ENCODE results near the gene RBM5. TPM values are rescaled to one million over a fixed set of nuclear protein-coding genes. Genes with fewer than 3 reads are reported as not detected.

RBM5 gene
- polyA plus RNA-seq, 1 of the 3 experiments (the other 2 are of a cell fraction) = 113 TPM

- POLR2A ChIA-PET = interaction anchor here (1.5 to 3.8 kb wide), 3 partner anchors 15 to 67 kb away, joined by 12 to 21 read pairs (median 19); partner anchors contain the start of gene GNAT1
- Histone ChIP-seq H3K79me2 (ENCODE audit: insufficient read depth) (no peaks in the 10 kb centered on the region), H4K20me1 (ENCODE audit: insufficient read depth) (peaks cover 14% of the 10 kb centered on the region; the same call in 1 of the 2 replicates), H3K9ac (no peak overlapping the region), H3K27ac (ENCODE audit: low read depth in 2 of 2, low read length in 1 of 2) (peak overlapping the region in 1 of 2 experiments; percentile 60; a peak in 1 of 4 replicates), H3K4me1 (ENCODE audit: control insufficient read depth in 1 of 2, insufficient read depth in 2 of 2, low read depth in 1 of 2, low read length in 1 of 2) (peaks cover 13 to 60% of the 10 kb centered on the region in 2 experiments), H3K9me2 (no peaks in the 10 kb centered on the region), H3F3A (replicated peaks; ENCODE audit: insufficient read depth) (peaks cover 37% of the 10 kb centered on the region), H3K36me3 (replicated peaks in 1 of 2; ENCODE audit: control insufficient read depth in 1 of 2, insufficient read depth in 2 of 2, low read length in 1 of 2) (peaks cover 3 to 25% of the 10 kb centered on the region in 2 experiments), H3K9me3 (no peaks in the 10 kb centered on the region), H3K4me3 (ENCODE audit: low read depth in 2 of 2, low read length in 1 of 2) (no peak overlapping the region), H3K27me3 (ENCODE audit: insufficient read depth) (no peaks in the 10 kb centered on the region), H2AFZ (ENCODE audit: low read depth) (no peak overlapping the region), H3K4me2 (no peak overlapping the region)
- TF ChIP-seq RCOR1 (IDR thresholded peaks at IDR 0.05; ENCODE audit: low read length) = no peak
- TF ChIP-seq RAD21 (IDR thresholded peaks at IDR 0.05; ENCODE audit: low read length) = 0 out of 2 replicates have a peak, but pooled peaks have one; percentile 6
- CTCF ChIA-PET = interaction anchor here (0.7 to 28.1 kb wide), 37 partner anchors 8 to 284 kb away, joined by 3 to 684 read pairs (median 5); partner anchors contain the start of genes GNAT1, LSMEM2, RBM5 and SEMA3F
- WGBS (ENCODE audit: low lambda C conversion rate) = 81% methylated on average over 11 of the region's 14 CpGs
- peak; percentile 43 for DNase-seq
Observed at GRCh38 chr3:50122661-50123391, 34.1 kb downstream of the RBM5 start.

- no peak overlapping the region for H2AFZ ChIP-seq (ENCODE audit: low read depth)
- no peak overlapping the region for H3K4me2 ChIP-seq
- ChIA-PET CTCF (interaction anchor here (0.7 to 28.1 kb wide), 22 partner anchors 9 to 284 kb away, joined by 3 to 684 read pairs (median 5); partner anchors contain the start of genes GNAT1 and RBM5), POLR2A (interaction anchor here (0.9 to 3.8 kb wide), 4 partner anchors 14 to 66 kb away, joined by 3 to 21 read pairs (median 11); partner anchors contain the start of gene GNAT1)
- no peak overlapping the region for H3K9ac ChIP-seq
- no peaks in the 10 kb centered on the region for H3K9me3 ChIP-seq
- H3K9me2 ChIP-seq = no peaks in the 10 kb centered on the region
- TF ChIP-seq CTCF (IDR thresholded peaks at IDR 0.05) = no peak
- no peak for TF ChIP-seq RCOR1 (IDR thresholded peaks at IDR 0.05; ENCODE audit: low read length)
- no peak for TF ChIP-seq PBX3 (IDR thresholded peaks at IDR 0.05)
- no peak for TF ChIP-seq GABPA (IDR thresholded peaks at IDR 0.05; ENCODE audit: low read depth)
- TF ChIP-seq REST (IDR thresholded peaks at IDR 0.05; ENCODE audit: low read depth, low read length) = no peak
- TF ChIP-seq MEF2A (IDR thresholded peaks at IDR 0.05; ENCODE audit: borderline replicate concordance, low read depth) = no peak
- TF ChIP-seq EZH2phosphoT487 (IDR thresholded peaks at IDR 0.05; ENCODE audit: borderline replicate concordance, low read depth) = no peak
- no peak for TF ChIP-seq FOXM1 (IDR thresholded peaks at IDR 0.05; ENCODE audit: low read depth)
- TF ChIP-seq TCF12 (IDR thresholded peaks at IDR 0.05) = no peak
- TF ChIP-seq SMC3 (IDR thresholded peaks at IDR 0.05; ENCODE audit: low read depth, low read length) = no peak
- WGBS (ENCODE audit: low lambda C conversion rate) = 90% methylated on average over 3 of the region's 4 CpGs
- peak overlapping the region in 1 of 2 experiments; percentile 60; a peak in 2 of 4 replicates for H3K27ac ChIP-seq (ENCODE audit: low read depth in 2 of 2, low read length in 1 of 2)
- H3K27me3 ChIP-seq (ENCODE audit: insufficient read depth) = no peaks in the 10 kb centered on the region
- H3K79me2 ChIP-seq (ENCODE audit: insufficient read depth) = no peaks in the 10 kb centered on the region
- H3K36me3 ChIP-seq (replicated peaks in 1 of 2; ENCODE audit: control insufficient read depth in 1 of 2, insufficient read depth in 2 of 2, low read length in 1 of 2) = peaks cover 3 to 18% of the 10 kb centered on the region in 2 experiments
- no peak for DNase-seq
- peaks cover 36% of the 10 kb centered on the region for H3F3A ChIP-seq (replicated peaks; ENCODE audit: insufficient read depth)
- no peak overlapping the region for H3K4me3 ChIP-seq (ENCODE audit: low read depth in 2 of 2, low read length in 1 of 2)
- H3K4me1 ChIP-seq (ENCODE audit: control insufficient read depth in 1 of 2, insufficient read depth in 2 of 2, low read depth in 1 of 2, low read length in 1 of 2) = peaks cover 13 to 60% of the 10 kb centered on the region in 2 experiments
- peaks cover 7% of the 10 kb centered on the region; the same call in 1 of the 2 replicates for H4K20me1 ChIP-seq (ENCODE audit: insufficient read depth)
Observed at GRCh38 chr3:50123394-50124051, 34.8 kb downstream of the RBM5 start.
